IMR-90 (cell line): ENCODE measurements around the gene VWA5A. TPM values are rescaled to one million over a fixed set of nuclear protein-coding genes. Genes with fewer than 3 reads are reported as not detected.

ENCODE experiments used
- ATAC-seq: fragments of 200-7000 bp; cut with Tn5 transposase; 2 replicates; pipeline ENCODE4 v1.9.1; 2020; ENCODE audit warnings: low read depth, mild to moderate bottlenecking, moderate library complexity
- BruUV-seq: library from RNA; stranded (reverse); fragments of 400-500 nt; replicated peaks from 2 replicates; lab custom pipeline; 2021; lab: Mats Ljungman, UMichigan
- CTCF ChIA-PET: fragments of 300-600 bp; formaldehyde crosslinking; extraction: SDS; loops from one replicate; lab custom pipeline; 2021; ENCODE audit warnings: antibody characterized with exemption; lab: Yijun Ruan, JAX
- POLR2A ChIA-PET: fragments of 300-600 bp; sonication (Branson Sonifier 250); formaldehyde crosslinking; loops from one replicate; lab custom pipeline; 2022; ENCODE audit warnings: antibody characterized with exemption; ENCODE audit not compliant: unreplicated experiment; lab: Charles Lee
- DNase-seq: peaks from one replicate; pipeline ENCODE4 v3.0.0; 2013
- H2AFZ ChIP-seq: replicated peaks from 2 replicates; pipeline ENCODE3; 2013; ENCODE audit warnings: low read length, mild to moderate bottlenecking; ENCODE audit not compliant: poor library complexity
- H2AK5ac ChIP-seq: 2 replicates; pipeline ENCODE4 v1.6.1; 2013; ENCODE audit warnings: low read depth, low read length, inconsistent platforms
- H2AK9ac ChIP-seq: replicated peaks from 2 replicates; pipeline ENCODE3; 2013; ENCODE audit warnings: mild to moderate bottlenecking, low read depth, low read length, moderate library complexity; ENCODE audit not compliant: poor library complexity
- H2BK120ac ChIP-seq: 2 replicates; pipeline ENCODE4 v1.6.1; 2013; ENCODE audit warnings: low read depth, low read length, inconsistent platforms
- H2BK15ac ChIP-seq: 3 replicates; pipeline ENCODE4 v1.6.1; 2013; ENCODE audit warnings: low read depth, low read length, inconsistent platforms
- H2BK20ac ChIP-seq: 2 replicates; pipeline ENCODE4 v1.6.1; 2013; ENCODE audit warnings: low read depth, mild to moderate bottlenecking, inconsistent platforms, low read length, moderate library complexity
- H2BK5ac ChIP-seq: 2 replicates; pipeline ENCODE4 v1.6.1; 2013; ENCODE audit warnings: mild to moderate bottlenecking, low read depth, low read length, inconsistent platforms; ENCODE audit not compliant: poor library complexity, severe bottlenecking
- H3K14ac ChIP-seq: replicated peaks from 2 replicates; pipeline ENCODE4 v1.6.1; 2013; ENCODE audit warnings: low read depth, low read length, inconsistent platforms
- H3K18ac ChIP-seq: 2 replicates; pipeline ENCODE4 v1.6.1; 2013; ENCODE audit warnings: low read depth, low read length, control low read depth
- H3K23ac ChIP-seq: 2 replicates; pipeline ENCODE4 v1.6.1; 2013; ENCODE audit warnings: low read depth, low read length, inconsistent platforms
- H3K27ac ChIP-seq: 2 replicates; pipeline ENCODE4 v1.5.1; 2013; ENCODE audit warnings: mild to moderate bottlenecking, control low read depth, low read length; ENCODE audit not compliant: insufficient read depth
- H3K27me3 ChIP-seq: 2 replicates; pipeline ENCODE4 v1.6.1; 2013; ENCODE audit warnings: low read length; ENCODE audit not compliant: control insufficient read depth, insufficient read depth
- H3K36me3 ChIP-seq: 2 replicates; pipeline ENCODE4 v1.6.1; 2013; ENCODE audit warnings: low read length, mixed read lengths; ENCODE audit not compliant: control insufficient read depth, insufficient read depth
- H3K4ac ChIP-seq: 2 replicates; pipeline ENCODE4 v1.6.1; 2013; ENCODE audit warnings: low read depth, low read length, inconsistent platforms
- H3K4me1 ChIP-seq: 2 replicates; pipeline ENCODE4 v1.6.1; 2013; ENCODE audit warnings: low read length, mixed read lengths; ENCODE audit not compliant: control insufficient read depth, insufficient read depth
- H3K4me2 ChIP-seq: 2 replicates; pipeline ENCODE4 v1.6.1; 2013; ENCODE audit warnings: low read depth, mild to moderate bottlenecking, control low read depth, low read length, moderate library complexity
- H3K4me3 ChIP-seq: 2 replicates; pipeline ENCODE4 v1.5.1; 2013; ENCODE audit warnings: low read depth, mild to moderate bottlenecking, control low read depth, low read length, moderate library complexity; ENCODE audit not compliant: insufficient read depth
- H3K56ac ChIP-seq: 2 replicates; pipeline ENCODE4 v1.6.1; 2013; ENCODE audit warnings: low read length, inconsistent platforms; ENCODE audit not compliant: insufficient read depth; ENCODE audit errors: extremely low read depth
- H3K79me1 ChIP-seq, 2 experiments: 2 replicates each; pipeline ENCODE4 v1.6.1; 2013; ENCODE audit warnings: low read length in 2 of 2, inconsistent platforms in 1 of 2, low read depth in 1 of 2
- H3K9ac ChIP-seq: 2 replicates; pipeline ENCODE4 v1.6.1; 2013; ENCODE audit warnings: low read depth, low read length, control low read depth
- H3K9me1 ChIP-seq: 2 replicates; pipeline ENCODE4 v1.6.1; 2013; ENCODE audit warnings: low read length, inconsistent platforms; ENCODE audit not compliant: insufficient read depth
- H3K9me3 ChIP-seq: 2 replicates; pipeline ENCODE4 v1.6.1; 2013; ENCODE audit warnings: low read length; ENCODE audit not compliant: control insufficient read depth, insufficient read depth
- H4K20me1 ChIP-seq: 2 replicates; pipeline ENCODE4 v1.6.1; 2013; ENCODE audit warnings: low read length, inconsistent platforms; ENCODE audit not compliant: insufficient read depth
- H4K5ac ChIP-seq: 2 replicates; pipeline ENCODE4 v1.6.1; 2013; ENCODE audit warnings: mild to moderate bottlenecking, low read depth, low read length, control low read depth
- H4K8ac ChIP-seq, 2 experiments: 2 replicates each; pipeline ENCODE4 v1.6.1; 2013; ENCODE audit warnings: low read depth in 2 of 2, low read length in 2 of 2, control low read depth in 1 of 2, inconsistent platforms in 1 of 2
- H4K91ac ChIP-seq: 2 replicates; pipeline ENCODE4 v1.6.1; 2013; ENCODE audit warnings: low read depth, low read length, inconsistent platforms; ENCODE audit not compliant: insufficient read depth
- MAFK ChIP-seq: IDR thresholded peaks from 2 replicates; pipeline ENCODE4 v1.6.1; 2012; ENCODE audit warnings: low read depth, low read length, improper control_type of control experiment
- RCOR1 ChIP-seq: IDR thresholded peaks from 2 replicates; pipeline ENCODE4 v1.6.1; 2012; ENCODE audit warnings: mild to moderate bottlenecking, low read length, improper control_type of control experiment; ENCODE audit not compliant: insufficient replicate concordance
- WGBS, 2 experiments: methylation state at CpG; one replicate each; pipeline versions ENCODE4 v1.1.5 to v1.1.7; 2013; ENCODE audit warnings: missing lambda C conversion rate in 2 of 2; ENCODE audit not compliant: insufficient read length in 1 of 2; ENCODE audit errors: extremely low coverage in 2 of 2; 5-methylcytosine and 5-hydroxymethylcytosine counted together
- dilution Hi-C: fragments of 300-500 bp; cut with HindIII; formaldehyde crosslinking; loops from one replicate; pipeline ENCODE4 v1.14.3; 2018; ENCODE audit warnings: low sequenced_read_pairs; ENCODE audit not compliant: unreplicated experiment
- in situ Hi-C: fragments of 300-500 bp; cut with MboI; formaldehyde crosslinking; loops from 3 replicates; pipeline ENCODE4 v1.14.3; 2019; ENCODE audit warnings: low sequenced_read_pairs, inconsistent platforms, mixed read lengths
- intact Hi-C: fragments of 100-400 bp; cut with micrococcal nuclease; formaldehyde crosslinking; loops from 2 replicates; pipeline ENCODE4 v1.10.0; 2022
- polyA plus RNA-seq, 3 experiments: library from polyadenylated mRNA; depleted of rRNA; stranded (reverse); fragments of >200 nt; gene quantifications; 2 replicates each; pipeline ENCODE4 v1.2.3, GENCODE V29; 2012; ENCODE audit warnings: low replicate concordance in 1 of 3
- total RNA-seq: library from RNA; depleted of rRNA; stranded (reverse); fragments of >200 nt; gene quantifications from 2 replicates; pipeline ENCODE4 v1.2.3, GENCODE V29; 2012
- TF ChIP-seq, protein P1 (sequence below): conservative IDR thresholded peaks from 2 replicates; pipeline ENCODE4 v1.5.1; 2012; ENCODE audit warnings: mild to moderate bottlenecking, low read depth, low read length, improper control_type of control experiment

Gene VWA5A
- total and polyA plus RNA-seq, 2 of the 4 experiments (the other 2 are of a cell fraction), result 5.6 to 6.8 TPM

DNA sequence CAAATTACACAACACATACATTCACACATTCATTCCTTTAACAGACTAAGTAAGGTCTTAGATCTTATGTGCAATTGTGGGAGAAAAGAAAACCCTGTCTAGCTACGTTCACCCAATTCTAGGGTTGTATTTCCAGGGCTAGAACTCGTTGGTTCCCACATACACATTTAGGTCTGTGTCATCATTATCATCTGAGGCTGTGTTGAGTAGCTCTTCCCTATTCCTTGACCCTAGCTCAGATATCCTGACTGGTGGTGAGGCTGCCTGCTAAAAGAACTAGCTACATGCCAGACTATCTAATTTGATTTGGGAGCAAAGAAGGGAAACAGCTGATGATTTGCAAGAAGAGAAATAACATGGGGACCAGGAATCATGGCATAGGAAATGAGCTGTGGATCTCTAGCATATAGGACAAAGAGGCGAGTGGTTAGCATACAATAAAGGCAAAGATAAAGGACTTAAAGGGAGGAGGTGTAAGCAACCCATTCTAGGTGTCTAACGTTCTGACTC lies 46.6 kb upstream of the VWA5A start:
- Histone ChIP-seq H3K4me1 (no peaks in the 10 kb centered on the region), H3K4me3 (no peak overlapping the region), H4K91ac (no peak overlapping the region), H3K27me3 (peaks cover 10% of the 10 kb centered on the region), H3K9me3 (no peaks in the 10 kb centered on the region), H3K36me3 (no peaks in the 10 kb centered on the region), H3K4me2 (no peak overlapping the region), H2AFZ (no peak overlapping the region), H3K23ac (no peak overlapping the region), H3K14ac (no peak overlapping the region), H4K20me1 (no peaks in the 10 kb centered on the region), H3K56ac (no peak overlapping the region), H4K5ac (no peak overlapping the region), H3K9me1 (no peaks in the 10 kb centered on the region), H4K8ac (no peak overlapping the region), H2AK5ac (no peak overlapping the region), H2BK15ac (no peak overlapping the region), H2AK9ac (no peak overlapping the region), H3K27ac (no peak overlapping the region), H3K18ac (no peak overlapping the region), H3K9ac (no peak overlapping the region), H2BK20ac (no peak overlapping the region), H2BK5ac (no peak overlapping the region), H3K79me1 (no peaks in the 10 kb centered on the region), H3K4ac (no peak overlapping the region), H2BK120ac (no peak overlapping the region)
- CTCF ChIA-PET, result interaction anchor here (1.1 to 2.2 kb wide), 7 partner anchors 34 to 517 kb away, joined by 3 to 8 read pairs (median 5); no protein-coding TSS in a partner anchor
- in situ Hi-C loops (loop anchor here (25.0 kb wide), 1 partner anchor 519 kb away; no protein-coding TSS in a partner anchor), dilution Hi-C loops (no loop called here), intact Hi-C loops (loop anchor here (10.0 kb wide), 1 partner anchor 424 kb away; no protein-coding TSS in a partner anchor)
- BruUV-seq, result no TSS peak
- TF ChIP-seq, protein P1, sequence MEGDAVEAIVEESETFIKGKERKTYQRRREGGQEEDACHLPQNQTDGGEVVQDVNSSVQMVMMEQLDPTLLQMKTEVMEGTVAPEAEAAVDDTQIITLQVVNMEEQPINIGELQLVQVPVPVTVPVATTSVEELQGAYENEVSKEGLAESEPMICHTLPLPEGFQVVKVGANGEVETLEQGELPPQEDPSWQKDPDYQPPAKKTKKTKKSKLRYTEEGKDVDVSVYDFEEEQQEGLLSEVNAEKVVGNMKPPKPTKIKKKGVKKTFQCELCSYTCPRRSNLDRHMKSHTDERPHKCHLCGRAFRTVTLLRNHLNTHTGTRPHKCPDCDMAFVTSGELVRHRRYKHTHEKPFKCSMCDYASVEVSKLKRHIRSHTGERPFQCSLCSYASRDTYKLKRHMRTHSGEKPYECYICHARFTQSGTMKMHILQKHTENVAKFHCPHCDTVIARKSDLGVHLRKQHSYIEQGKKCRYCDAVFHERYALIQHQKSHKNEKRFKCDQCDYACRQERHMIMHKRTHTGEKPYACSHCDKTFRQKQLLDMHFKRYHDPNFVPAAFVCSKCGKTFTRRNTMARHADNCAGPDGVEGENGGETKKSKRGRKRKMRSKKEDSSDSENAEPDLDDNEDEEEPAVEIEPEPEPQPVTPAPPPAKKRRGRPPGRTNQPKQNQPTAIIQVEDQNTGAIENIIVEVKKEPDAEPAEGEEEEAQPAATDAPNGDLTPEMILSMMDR, result no peak
- TF ChIP-seq MAFK, result no peak
- TF ChIP-seq RCOR1, result no peak
- DNase-seq (no peak), ATAC-seq (no peak)
- WGBS, 2 experiments, result no CpG with 5 or more reads among the region's 4 CpGs
- POLR2A ChIA-PET, result no interaction called here
